MG63 (cell line): ENCODE results near the gene PCDHA8. TPM values are rescaled to one million over a fixed set of nuclear protein-coding genes. Genes with fewer than 3 reads are reported as not detected.
"Not testable (repeated sequence)": the region's sequence is repeated elsewhere in the genome, so short reads cannot be mapped to it uniquely, and the experiment has no call there.

Experiments used
- DNase-seq: peaks from one replicate; pipeline ENCODE4 v3.0.0-alpha.2; 2020
- H3K27me3 ChIP-seq: fragments of 250-450 bp; sonication (Bioruptor Pico); 2 replicates; pipeline ENCODE4 v1.5.1; 2020; ENCODE audit warnings: mild to moderate bottlenecking, moderate library complexity
- H3K36me3 ChIP-seq: fragments of 250-450 bp; sonication (Bioruptor Pico); 2 replicates; pipeline ENCODE4 v1.5.1; 2020; ENCODE audit warnings: mild to moderate bottlenecking, moderate library complexity
- H3K4me3 ChIP-seq: fragments of 250-450 bp; sonication (Bioruptor Pico); 2 replicates; pipeline ENCODE4 v1.5.1; 2020; ENCODE audit warnings: mild to moderate bottlenecking, moderate library complexity
- H3K9me3 ChIP-seq: fragments of 250-450 bp; sonication (Bioruptor Pico); 2 replicates; pipeline ENCODE4 v1.5.1; 2020; ENCODE audit warnings: mild to moderate bottlenecking, moderate library complexity
- total RNA-seq: library from RNA; depleted of rRNA; stranded (reverse); fragments of >200 nt; shearing (Covaris generic); gene quantifications from 2 replicates; pipeline ENCODE4 v1.2.3, GENCODE V29; 2014; ENCODE audit warnings: low replicate concordance

Gene PCDHA8
- total RNA-seq, 1 experiment from 2014 or later: not detected

DNA sequence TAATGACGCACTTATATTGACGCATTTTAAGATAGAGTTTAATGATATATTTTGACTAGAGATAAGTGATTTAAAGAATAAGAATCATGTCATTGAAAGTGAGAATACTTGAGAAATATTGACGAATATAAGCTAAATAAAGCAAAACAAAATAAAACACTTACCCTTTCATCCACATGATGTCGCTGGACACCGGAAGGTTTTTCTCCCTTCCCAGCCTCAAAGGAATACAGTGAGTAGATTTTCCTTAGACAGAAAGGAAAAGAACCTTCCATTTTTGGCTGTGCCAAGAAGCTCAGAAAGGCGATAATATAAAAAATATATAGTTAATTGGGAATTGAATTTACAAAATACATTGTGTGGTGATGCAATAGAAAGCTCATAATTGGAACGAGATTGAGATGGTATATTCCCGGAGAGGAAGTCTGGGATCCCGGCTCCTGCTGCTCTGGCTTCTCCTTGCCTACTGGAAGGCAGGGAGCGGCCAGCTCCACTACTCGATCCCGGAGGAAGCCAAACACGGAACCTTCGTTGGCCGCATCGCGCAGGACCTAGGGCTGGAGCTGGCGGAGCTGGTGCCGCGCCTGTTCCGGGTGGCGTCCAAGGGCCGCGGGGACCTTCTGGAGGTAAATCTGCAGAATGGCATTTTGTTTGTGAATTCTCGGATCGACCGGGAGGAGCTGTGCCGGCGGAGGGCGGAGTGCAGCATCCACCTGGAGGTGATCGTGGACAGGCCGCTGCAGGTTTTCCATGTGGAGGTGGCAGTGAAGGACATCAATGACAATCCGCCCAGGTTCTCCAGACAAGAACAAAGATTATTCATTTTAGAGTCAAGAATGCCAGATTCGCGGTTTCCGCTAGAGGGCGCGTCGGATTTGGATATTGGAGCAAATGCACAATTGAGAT, 19.4 kb upstream of the PCDHA8 start, which contains the start of gene PCDHA5:
TSS of gene PCDHA5 (plus strand) at position 239 of the 906 bp plus-strand sequence.
- no peak within 1 kb of the TSS for H3K4me3 ChIP-seq

GRCh38 chr5:140822281-140822629, 18.7 kb upstream of the PCDHA8 start:
- no peaks in the 10 kb centered on the region for H3K36me3 ChIP-seq
- no peaks in the 10 kb centered on the region for H3K9me3 ChIP-seq
- DNase-seq: no peak
- H3K27me3 ChIP-seq: 0 out of 2 replicates have a peak, but pooled peaks cover 3% of the 10 kb centered on the region
- no peak overlapping the region for H3K4me3 ChIP-seq

More for the DNA sequence above, 19.4 kb upstream of the PCDHA8 start, which contains the start of gene PCDHA5:
- H3K36me3 ChIP-seq: no peaks in the 10 kb centered on the region
- H3K27me3 ChIP-seq: 0 out of 2 replicates have a peak, but pooled peaks cover 2% of the 10 kb centered on the region
- DNase-seq: no peak
- H3K9me3 ChIP-seq: no peaks in the 10 kb centered on the region

GRCh38 chr5:140822969-140823368, 18.0 kb upstream of the PCDHA8 start:
- H3K27me3 ChIP-seq, H3K36me3 ChIP-seq, H3K9me3 ChIP-seq, DNase-seq, H3K4me3 ChIP-seq: not testable (repeated sequence)

- no peak for DNase-seq
- no peaks in the 10 kb centered on the region for H3K9me3 ChIP-seq
Measured at GRCh38 chr5:140823475-140823874, 17.5 kb upstream of the PCDHA8 start.

GRCh38 chr5:140827704-140828361, 13.2 kb upstream of the PCDHA8 start, which contains the start of gene PCDHA6:
Gene PCDHA6 (plus strand): TSS chr5:140827960. CDS start chr5:140828092, 132 bp downstream.
- no peak within 1 kb of the TSS for H3K4me3 ChIP-seq
- no peaks in the 10 kb centered on the region for H3K9me3 ChIP-seq
- H3K27me3 ChIP-seq: peaks cover 6% of the 10 kb centered on the region
- no peak for DNase-seq
- H3K36me3 ChIP-seq: no peaks in the 10 kb centered on the region

More at GRCh38 chr5:140823475-140823874, 17.5 kb upstream of the PCDHA8 start:
- no peak overlapping the region for H3K4me3 ChIP-seq
- 0 out of 2 replicates have a peak, but pooled peaks cover 3% of the 10 kb centered on the region for H3K27me3 ChIP-seq
- H3K36me3 ChIP-seq: no peaks in the 10 kb centered on the region

GRCh38 chr5:140828362-140828737, 12.6 kb upstream of the PCDHA8 start:
- H3K9me3 ChIP-seq: no peaks in the 10 kb centered on the region
- H3K36me3 ChIP-seq: no peaks in the 10 kb centered on the region
- H3K27me3 ChIP-seq: peaks cover 9% of the 10 kb centered on the region
- H3K4me3 ChIP-seq: no peak overlapping the region
- DNase-seq: no peak

GRCh38 chr5:140829511-140830501, 11.2 kb upstream of the PCDHA8 start:
- not testable (repeated sequence) for H3K9me3 ChIP-seq, H3K36me3 ChIP-seq, DNase-seq, H3K4me3 ChIP-seq, H3K27me3 ChIP-seq

- H3K4me3 ChIP-seq: no peak within 1 kb of the TSS
- DNase-seq: no peak
Measured at GRCh38 chr5:140833993-140834392, 7.0 kb upstream of the PCDHA8 start, which contains the start of gene PCDHA7. Gene PCDHA7 (plus strand): TSS chr5:140834269. CDS start chr5:140834384, 115 bp downstream.

GRCh38 chr5:140834439-140835008, 6.5 kb upstream of the PCDHA8 start:
- H3K9me3 ChIP-seq, DNase-seq, H3K27me3 ChIP-seq, H3K4me3 ChIP-seq, H3K36me3 ChIP-seq: not testable (repeated sequence)

More at GRCh38 chr5:140833993-140834392, 7.0 kb upstream of the PCDHA8 start, which contains the start of gene PCDHA7:
- H3K9me3 ChIP-seq: peaks cover 8% of the 10 kb centered on the region
- peaks cover 7% of the 10 kb centered on the region for H3K27me3 ChIP-seq
- H3K36me3 ChIP-seq: no peaks in the 10 kb centered on the region

DNA sequence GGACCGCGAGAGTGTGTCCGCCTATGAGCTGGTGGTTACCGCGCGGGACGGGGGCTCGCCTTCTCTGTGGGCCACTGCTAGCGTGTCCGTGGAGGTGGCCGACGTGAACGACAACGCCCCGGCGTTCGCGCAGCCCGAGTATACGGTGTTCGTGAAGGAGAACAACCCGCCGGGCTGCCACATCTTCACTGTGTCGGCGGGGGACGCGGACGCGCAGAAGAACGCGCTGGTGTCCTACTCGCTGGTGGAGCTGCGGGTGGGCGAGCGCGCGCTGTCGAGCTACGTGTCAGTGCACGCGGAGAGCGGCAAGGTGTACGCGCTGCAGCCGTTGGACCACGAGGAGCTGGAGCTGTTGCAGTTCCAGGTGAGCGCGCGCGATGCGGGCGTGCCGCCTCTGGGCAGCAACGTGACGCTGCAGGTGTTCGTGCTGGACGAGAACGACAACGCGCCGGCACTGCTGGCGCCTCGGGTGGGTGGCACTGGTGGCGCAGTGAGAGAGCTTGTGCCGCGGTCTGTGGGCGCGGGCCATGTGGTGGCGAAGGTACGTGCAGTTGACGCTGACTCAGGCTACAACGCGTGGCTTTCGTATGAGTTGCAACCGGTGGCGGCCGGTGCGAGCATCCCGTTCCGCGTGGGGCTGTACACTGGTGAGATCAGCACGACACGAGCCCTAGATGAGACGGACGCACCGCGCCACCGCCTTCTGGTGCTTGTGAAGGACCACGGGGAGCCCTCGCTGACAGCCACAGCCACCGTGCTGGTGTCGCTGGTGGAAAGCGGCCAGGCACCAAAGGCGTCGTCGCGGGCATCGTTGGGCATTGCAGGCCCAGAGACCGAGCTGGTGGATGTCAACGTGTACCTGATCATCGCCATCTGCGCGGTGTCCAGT, 5.1 kb upstream of the PCDHA8 start:
- Histone ChIP-seq H3K4me3 (no peak overlapping the region), H3K36me3 (no peaks in the 10 kb centered on the region), H3K27me3 (peaks cover 10% of the 10 kb centered on the region), H3K9me3 (peaks cover 10% of the 10 kb centered on the region)
- DNase-seq: no peak

GRCh38 chr5:140842798-140843733, 2.1 kb downstream of the PCDHA8 start:
- H3K9me3 ChIP-seq: peaks cover 10% of the 10 kb centered on the region
- no peak overlapping the region for H3K4me3 ChIP-seq
- H3K36me3 ChIP-seq: no peaks in the 10 kb centered on the region
- DNase-seq: no peak
- H3K27me3 ChIP-seq: peaks cover 6% of the 10 kb centered on the region

- H3K9me3 ChIP-seq, H3K4me3 ChIP-seq, H3K36me3 ChIP-seq, H3K27me3 ChIP-seq, DNase-seq: not testable (repeated sequence)
Measured at GRCh38 chr5:140848139-140849102, 7.4 kb downstream of the PCDHA8 start, which contains the start of gene PCDHA9. Gene PCDHA9 (plus strand): TSS chr5:140848382. CDS start chr5:140848496, 114 bp downstream.
